Stimulated activated CD8-positive, alpha-beta memory T cell treated with anti-CD3 and anti-CD28 coated beads, Interleukin-15, amount 100 ng/mL, for 24 hours (primary cell): ENCODE measurements around the gene RHBDD1.

ENCODE experiments used
- DNase-seq: peaks from one replicate; pipeline ENCODE4 v3.0.0-alpha.2; 2020; ENCODE audit warnings: low read depth

Gene RHBDD1

DNA sequence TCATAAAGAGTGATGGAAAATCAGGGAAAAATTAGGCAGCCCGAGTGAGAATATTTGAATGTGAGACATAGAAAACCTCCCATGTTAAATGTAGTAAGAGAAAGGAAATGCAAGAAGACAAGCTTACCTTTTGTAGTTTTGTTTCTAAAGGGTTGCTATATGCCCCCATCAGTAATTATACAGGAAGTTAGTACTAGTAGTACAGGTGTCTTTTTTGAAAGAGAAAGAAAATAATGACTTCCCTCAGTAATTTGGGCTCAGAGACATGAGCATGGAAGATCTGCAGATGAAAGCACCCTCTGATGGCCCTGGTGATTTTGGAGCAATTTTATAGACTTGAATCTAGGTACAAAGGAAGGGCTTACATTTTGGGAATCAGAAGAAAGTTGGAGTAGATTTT, 80.8 kb downstream of the RHBDD1 start:
- no peak for DNase-seq

DNA sequence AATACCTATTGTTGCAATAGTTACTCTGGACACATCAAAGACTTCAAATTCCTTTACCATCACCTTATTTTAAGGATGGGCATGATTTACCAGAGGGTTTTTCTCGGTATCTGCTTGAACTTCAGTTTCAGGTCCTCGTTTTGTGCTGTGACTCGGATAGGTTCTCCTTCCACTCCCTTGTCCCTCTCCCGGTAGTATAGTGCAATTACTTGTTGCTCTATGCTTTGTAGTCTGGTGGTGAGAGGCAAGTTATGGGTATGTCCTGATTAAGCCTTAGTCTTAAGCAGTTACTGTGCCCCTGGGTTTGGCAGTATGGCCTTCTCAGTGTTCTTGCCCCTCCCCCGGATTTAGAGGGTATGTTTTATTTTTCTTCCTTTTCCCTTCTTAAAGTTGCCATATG, 96.6 kb downstream of the RHBDD1 start:
- no peak for DNase-seq

DNA sequence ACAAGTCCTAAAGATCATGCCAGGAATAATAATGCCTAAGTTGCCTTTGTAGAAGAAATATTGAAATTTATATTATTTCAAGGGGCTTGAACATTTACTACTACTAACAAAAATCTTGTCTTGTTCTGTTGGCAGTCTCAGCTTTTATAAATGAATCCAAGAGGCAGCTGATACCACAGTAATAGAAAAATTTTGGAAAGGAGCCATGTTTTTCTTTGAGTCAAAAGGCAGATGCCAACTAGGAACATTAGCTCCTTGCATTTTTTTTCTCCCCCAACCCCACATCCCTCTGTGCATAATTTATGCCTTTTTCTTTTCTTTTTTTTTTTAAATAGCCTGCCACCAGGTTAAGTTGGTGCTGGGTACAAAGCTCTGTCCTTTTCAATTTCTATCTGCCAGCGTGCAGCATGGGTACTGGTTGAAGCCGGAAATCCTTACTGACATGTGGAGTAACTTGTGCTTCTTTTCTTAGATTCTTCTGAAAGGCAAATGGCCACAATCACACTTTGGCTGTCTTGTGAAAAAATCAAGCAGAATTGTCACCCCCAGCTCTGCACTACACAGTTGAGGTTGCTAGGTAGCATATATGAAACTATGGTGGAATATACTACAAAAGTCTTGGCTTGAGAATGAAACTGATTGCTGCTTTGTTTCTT, 98.8 kb downstream of the RHBDD1 start:
- DNase-seq = no peak

DNA sequence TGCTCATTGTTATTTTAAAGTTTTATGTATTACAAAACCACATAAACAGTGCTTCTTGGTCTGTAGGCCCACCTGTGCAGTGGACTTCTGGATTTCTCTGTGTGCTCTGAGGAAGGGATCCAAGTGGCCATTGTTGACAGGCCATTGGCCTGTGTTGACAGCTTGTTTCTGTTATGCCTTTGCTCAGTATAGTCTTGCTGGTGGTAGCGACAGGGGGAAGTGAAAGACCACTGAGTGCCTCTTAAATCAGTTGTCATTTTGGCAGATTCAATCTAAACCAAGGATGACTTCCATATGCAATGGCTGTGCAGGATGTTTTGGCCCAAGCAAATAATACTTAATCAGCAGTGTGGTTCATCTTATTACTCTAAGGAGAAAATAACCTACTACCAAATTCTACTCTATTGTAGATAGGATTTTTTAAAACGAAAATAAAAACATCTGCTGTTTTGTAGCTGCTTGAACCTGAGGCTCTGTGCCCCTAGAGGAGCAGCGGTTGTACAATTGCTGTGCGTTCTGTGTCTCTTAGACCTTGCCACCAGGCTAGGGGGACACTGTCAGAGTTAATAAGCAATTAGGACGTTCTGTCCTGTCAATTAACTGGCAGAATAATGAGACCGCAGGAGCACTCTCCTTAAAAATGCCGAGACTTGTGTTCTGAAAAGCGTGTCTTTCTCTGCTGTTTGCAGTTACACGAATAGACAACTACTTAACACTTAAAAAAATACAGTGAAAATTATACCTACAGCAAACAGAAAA, 108.2 kb downstream of the RHBDD1 start:
- no peak for DNase-seq

DNA sequence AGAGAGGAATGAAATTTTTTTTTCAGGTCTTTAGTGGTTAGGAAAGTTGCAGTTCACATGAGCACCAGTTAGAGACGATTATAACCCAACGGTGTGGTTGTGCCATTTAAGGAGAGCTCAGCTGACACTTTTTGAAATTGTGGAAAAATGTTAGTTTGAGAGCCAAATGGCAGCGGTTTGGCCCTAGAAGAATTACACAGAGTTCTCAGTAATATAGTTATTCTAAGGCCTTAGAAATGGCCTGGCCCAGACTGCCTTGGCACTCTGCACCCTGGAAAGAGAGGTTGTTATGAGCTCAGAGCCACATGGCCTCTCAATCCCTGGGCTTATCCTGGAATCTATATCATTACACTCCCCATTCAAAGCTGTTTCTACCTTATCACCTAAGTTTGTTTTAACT, 117.4 kb downstream of the RHBDD1 start:
- DNase-seq = no peak

DNA sequence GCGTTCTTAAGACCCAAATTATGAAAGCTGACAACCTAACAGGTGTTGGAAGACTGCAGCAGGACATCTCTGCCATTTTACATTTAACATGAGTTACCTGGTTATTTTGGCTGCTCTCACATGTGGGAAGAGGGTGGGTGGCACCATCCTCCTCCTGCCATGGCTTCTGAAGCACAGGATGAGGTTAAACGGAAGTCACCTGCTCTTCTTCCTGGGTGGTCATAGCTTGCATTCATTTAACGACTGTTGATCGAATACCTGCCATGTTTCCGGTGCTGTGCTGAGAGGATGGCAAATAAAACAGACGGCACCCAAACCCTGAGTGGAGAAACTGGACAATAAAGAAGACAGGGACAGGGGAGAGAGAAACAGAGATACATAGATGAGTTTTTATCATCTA, 118.0 kb downstream of the RHBDD1 start:
- no peak for DNase-seq

DNA sequence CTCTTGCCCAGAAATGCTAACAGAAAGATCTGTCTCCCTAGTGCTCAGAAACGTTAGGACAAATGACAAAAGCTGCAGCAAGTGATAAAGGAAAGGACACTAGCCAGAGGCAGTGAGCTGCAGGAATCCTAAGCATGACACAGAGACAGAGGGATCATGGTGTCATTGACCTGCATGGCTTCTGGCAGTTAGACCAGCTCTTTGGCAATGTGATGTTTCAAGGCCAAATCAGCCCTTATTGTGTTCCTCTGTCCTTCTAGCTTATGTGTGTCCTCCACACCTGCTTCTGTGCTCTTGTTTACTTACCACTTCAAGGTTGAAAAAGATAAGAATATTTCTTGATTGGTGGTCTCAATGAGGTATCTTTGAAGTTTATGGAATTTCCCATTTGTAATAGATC, 120.8 kb downstream of the RHBDD1 start:
- no peak for DNase-seq

DNA sequence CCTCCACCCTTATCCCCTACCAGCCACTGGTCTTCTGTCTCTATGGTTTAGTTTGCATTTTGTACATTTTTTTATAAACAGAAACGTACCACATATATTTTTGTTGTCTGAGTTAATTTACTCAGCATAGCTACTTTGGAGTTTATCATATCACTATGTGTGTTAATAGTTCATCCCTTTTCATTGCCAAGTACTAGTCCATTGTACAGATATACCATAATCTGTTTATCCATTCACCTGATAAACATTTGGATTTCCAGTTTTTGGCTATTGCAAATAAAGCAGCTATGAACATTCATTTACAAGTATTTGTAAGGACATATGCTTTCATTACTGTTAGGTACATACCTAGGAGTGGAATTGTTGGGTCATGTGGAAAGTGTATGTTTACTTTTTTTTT, 123.6 kb downstream of the RHBDD1 start:
- no peak for DNase-seq

DNA sequence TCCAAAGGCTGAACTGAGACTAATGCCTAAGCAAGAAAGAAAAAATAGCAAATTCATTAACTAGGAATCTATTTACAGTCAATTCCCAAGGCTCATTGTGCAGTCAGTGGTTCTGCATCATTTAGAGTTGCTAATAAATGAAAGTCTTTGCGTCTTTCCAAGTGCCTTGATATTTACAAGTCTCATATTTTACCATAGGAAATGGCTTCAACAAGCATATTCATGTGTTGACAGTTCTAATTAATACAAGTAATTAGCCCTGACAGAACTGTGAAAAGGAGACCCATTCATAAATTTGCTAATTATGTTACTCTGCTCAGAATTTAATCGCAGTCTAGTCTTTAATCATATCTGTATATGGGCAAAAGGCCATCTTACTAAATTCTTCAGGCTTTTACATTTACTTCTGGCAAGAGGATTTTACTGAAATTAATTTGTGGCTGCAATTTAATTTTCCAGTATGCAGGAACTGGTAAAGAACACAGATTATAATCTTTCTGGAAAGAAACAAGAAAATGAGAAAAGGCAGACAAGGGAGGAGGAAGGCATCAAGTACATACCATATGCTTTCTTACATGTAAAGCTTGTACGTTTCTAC, 126.4 kb downstream of the RHBDD1 start:
- no peak for DNase-seq

DNA sequence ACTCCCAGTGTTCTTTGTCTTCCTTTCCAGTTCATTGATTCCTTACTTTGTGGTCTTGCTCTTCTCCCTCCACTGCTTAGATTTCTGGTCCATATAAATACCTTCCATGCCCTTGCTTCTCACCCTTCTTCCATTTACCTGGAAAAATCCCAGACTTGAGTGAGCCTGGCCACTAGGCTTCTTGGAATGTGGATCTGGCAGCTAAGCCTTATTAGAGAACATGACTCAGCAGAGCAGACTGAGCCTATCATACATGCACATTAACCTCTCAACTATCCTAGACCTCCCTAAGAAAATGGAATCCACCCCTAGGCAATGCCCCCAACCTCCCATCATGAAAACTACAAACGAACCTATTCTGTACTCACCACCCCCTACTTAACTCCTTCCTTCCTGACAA, 127.7 kb downstream of the RHBDD1 start:
- DNase-seq = no peak

DNA sequence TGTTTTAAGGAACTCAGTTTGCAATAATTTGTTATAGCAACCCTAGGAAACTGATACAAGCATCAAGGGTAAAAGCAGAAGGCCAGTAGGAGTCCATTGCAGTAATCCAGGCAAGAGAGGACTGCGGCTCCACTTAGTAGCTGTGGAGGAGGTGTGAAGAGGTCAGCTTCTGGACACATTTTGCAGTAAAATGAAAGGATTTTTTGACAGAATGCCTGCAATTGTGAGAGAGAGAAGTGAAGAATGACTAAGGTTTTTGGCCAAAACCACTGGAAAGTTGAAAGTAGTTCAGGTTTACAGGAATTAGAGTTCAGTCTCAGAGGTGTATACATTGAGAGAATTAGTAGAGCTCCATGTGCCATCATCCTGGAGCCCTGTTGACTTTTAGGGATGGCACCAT, 129.5 kb downstream of the RHBDD1 start:
- DNase-seq = no peak

DNA sequence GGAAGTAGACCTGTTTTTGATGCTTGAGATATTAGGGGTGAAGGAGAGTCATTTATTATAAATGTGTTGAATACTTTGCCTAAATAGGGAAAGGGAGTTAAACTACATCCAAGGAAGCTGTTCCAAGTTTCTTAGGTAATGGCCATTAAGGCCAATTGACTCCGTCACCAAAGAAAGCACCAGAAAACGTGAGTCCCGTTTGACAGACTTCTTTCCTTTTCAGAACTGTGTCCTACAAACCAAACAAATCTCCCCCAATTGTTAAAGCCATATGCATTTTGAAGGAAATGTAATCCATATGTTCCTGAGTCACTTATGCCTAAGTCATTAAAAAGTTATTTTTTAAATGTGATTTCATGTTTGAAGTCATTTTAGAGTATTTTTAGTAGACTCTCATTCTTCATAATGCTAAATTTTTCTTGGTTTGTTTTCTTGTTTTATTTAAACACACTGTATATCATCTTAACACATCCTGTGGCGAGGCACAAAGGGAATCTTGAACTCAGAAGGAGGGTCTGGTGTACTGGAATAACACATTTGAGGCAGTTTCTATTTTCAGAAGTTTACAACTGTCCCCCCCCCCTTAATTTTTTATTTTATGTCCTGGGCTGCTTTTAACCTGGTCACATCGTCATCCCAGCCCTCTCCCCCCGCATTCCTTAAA, 133.7 kb downstream of the RHBDD1 start:
- DNase-seq = no peak

DNA sequence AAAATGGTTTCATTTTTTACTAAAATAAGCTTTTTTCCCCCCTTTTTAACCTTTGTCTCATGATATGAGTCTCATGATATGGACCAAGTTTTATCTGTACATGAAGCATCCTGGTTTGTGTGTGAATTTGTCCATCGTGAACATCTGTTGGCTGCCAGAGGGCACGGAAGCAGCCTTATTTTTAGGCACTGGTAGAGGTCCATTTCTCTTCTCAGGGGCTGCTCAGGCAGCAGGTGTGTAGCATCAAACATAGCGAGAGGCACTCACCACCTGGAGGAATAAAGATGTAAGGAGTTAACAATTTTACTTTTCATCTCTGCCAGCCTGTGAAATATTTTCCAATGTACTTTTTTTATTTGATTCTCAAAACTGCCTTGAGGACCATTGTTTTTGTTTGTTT, 134.5 kb downstream of the RHBDD1 start:
- no peak for DNase-seq

DNA sequence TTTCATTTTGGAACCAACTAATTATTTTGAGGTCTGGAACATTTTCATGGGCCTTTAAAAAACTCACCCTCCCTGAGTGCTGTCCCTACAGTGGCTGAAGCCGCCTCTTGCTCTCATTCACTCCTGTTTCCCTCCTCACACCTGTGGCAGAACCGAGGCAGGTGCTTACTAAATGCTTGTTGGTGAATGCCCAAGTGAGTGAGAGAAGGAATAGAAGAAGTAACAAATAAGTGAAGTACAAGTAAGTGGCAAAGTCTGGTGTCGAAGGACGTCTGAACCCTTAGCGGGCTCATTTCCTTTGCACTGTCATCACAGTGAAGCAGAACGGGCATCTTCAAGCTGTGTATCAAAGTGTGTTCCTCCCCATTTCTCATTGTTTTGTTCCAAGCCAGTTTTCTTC, 135.2 kb downstream of the RHBDD1 start:
- DNase-seq = no peak

DNA sequence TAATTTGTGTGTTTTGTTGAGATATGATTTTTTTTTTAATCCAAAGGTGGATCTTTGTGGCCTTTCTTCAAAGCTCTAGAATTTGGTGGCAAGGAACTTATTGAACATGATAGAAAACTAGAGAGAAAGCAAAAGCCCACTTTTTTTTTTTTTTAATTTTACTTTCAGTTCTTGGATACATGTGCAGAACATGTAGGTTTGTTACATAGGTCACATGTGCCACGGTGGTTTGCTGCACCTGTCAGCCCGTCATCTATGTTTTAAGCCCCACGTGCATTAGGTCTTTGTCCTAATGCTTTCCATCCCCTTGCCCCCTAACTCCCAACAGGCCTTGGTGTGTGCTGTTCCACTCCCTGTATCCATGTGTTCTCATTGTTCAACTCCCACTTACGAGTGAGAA, 135.9 kb downstream of the RHBDD1 start:
- DNase-seq = no peak

DNA sequence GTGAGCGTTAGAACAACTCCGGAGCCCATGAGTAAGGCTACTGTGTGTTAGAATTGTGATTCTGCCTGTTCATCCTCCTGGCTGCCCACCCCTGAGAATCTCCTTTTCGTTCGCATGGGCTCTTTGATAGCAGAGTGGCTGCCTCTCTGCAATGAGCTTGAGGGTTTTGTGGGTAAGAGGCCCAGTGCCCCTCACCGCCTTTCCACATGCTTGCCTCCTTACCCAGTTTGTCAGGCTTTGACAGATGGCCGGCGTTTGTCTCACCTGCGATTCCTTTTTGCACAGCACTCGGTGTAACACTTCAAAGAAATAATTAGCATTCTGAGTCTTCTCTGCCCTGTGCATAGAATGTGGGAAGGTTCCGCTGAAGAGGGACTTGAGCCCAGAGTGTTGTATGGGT, 138.0 kb downstream of the RHBDD1 start:
- no peak for DNase-seq

DNA sequence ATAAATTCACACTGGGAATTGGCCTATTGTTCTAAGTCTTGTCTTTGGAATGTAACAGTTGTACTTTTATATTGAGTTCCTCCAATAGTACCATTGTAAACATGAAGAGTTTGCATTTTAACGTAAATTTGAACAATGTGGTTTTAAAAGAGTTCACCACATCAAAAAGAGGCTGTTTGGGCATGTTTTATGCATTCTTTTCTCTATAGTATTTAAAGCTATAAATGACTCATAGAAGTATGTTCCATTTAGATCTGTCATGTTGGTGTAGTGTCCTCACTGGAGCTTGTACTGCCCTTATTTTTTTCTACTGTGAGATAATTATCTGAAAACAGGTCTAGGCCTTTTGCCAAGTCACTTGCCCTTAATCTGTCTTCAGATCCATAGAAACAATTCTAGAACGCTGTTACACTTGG, 141.9 kb downstream of the RHBDD1 start:
- no peak for DNase-seq

DNA sequence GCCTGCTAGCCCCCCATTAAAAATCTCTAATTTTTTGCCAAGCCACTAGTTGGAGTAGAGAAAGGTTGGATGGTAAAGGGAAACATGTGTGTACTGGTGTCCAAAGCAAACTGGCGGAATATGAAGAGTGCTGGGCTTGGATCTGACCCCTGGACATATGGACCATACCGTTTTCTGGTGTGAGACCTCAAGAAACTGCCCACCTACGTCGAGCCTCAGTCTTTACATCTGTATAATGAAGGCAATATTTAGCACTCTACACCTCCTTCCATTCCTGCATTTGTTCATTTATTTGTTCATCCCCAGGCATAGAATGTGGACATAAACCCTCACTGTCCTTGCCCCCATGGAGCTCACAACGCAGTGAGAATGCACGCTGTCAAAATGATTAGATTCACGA, 142.4 kb downstream of the RHBDD1 start:
- no peak for DNase-seq

DNA sequence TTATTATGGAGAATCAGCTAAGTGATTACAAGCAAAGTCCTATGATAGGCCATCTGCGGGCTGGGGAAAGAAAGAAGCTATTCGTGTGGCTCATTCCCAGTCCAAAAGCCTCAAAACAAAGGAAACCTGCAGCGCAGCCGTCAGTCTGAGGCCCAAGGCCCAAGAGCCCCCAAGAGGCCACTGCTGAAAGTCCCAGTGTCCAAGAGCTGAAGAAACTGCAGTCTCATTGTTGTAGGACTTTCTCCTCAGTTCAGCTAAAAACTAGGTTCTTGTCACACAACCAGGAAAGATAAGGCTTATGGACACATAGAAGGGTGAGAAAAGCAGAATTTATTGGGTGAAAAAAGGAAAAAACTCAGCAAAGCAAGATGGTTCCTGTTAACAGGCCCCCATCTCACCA, 143.2 kb downstream of the RHBDD1 start:
- no peak for DNase-seq

DNA sequence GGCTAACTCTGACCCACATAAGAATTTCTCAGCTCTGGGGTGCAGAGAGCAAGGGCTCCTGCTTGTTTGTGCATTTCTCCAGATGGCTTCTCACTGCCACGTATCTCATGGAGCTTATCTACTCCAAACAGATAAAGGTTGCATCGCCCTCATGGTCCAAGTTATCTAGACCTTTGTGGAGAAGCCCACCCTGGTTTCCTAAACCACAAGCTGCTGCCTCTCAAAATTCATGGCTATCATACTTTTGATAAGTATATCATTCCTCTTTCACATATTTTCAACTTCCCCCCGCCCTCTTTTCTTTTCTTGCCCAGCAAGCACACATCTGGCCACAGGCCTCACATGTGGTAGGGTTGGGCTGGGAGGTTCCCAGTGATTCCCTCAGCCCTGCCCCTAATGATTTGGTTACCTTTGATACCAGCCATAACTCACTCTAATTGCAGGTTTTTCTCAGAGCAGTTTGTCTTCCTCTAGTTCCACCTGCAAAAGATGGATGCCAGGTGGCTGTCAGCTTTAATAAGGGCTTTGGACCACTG, 146.0 kb downstream of the RHBDD1 start:
- DNase-seq = no peak

DNA sequence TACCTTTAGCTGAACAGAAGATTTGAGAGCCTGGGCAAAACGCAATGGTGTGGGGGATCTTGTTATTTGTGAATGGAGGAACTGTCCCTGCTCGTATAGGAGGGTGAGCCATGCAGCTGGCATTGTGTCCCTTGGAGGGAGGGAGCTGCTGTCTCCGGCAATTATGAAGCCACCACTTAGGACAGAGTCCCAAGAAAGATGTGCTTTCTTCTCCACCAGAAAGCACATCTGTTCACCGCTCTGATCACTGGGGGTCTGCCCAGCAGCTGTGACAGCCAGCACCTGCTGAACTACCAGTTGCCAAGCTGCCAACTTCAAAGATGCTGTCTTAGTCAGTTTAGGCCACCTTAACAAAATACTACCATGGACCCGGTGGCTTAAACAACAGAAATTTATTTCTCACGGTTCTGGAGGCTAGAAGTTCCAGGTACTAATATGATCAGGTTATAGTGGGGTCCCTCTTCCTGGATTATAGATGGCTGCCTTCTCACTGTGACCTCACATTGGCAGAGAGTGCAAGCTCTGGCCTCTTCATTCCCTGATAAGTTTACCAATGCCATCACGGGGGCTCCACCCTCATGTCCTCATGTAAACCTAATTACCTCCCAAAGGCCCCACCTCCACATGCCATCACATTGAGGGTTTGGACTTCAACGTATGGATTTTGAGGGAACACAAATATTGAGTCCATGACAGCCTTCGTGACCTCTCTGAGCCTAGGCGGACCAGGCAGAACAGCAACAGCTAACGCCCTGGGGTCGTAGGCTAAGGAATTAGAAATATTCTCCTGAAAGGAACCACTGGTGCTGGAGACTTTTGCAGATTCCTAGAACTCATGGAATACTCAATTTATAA, 148.3 kb downstream of the RHBDD1 start:
- no peak for DNase-seq
